GM12878 (cell line): Measurements from ENCODE around the gene IFNA4. TPM values are rescaled to one million over a fixed set of nuclear protein-coding genes. Genes with fewer than 3 reads are reported as not detected.

Source experiments
- ATAC-seq: fragments of 200-7000 bp; cut with Tn5 transposase; 3 replicates; pipeline ENCODE4 v1.9.1; 2020; ENCODE audit warnings: mild to moderate bottlenecking, moderate library complexity
- BruUV-seq: library from RNA; stranded (reverse); fragments of 400-500 nt; replicated peaks from 2 replicates; lab custom pipeline; 2021; lab: Mats Ljungman, UMichigan
- CTCF ChIA-PET: fragments of 300-600 bp; sonication (Branson Sonifier 250); formaldehyde crosslinking; extraction: SDS; loops from one replicate; lab custom pipeline; 2021; ENCODE audit warnings: inconsistent platforms; lab: Yijun Ruan, JAX
- POLR2A ChIA-PET: fragments of 350-600 bp; formaldehyde crosslinking; extraction: SDS; loops from one replicate; lab custom pipeline; 2021; ENCODE audit warnings: inconsistent platforms; lab: Charles Lee
- RAD21 ChIA-PET: fragments of 300-600 bp; sonication (Branson Sonifier 250); formaldehyde crosslinking; loops from one replicate; lab custom pipeline; 2023; ENCODE audit warnings: antibody characterized with exemption; ENCODE audit not compliant: unreplicated experiment; lab: Charles Lee
- SMC1A ChIA-PET: fragments of 300-600 bp; sonication (Branson Sonifier 250); formaldehyde crosslinking; loops from one replicate; lab custom pipeline; 2023; ENCODE audit not compliant: unreplicated experiment, uncharacterized antibody; lab: Charles Lee
- DNase-seq: peaks from one replicate; pipeline ENCODE4 v3.0.0-alpha.2; 2011; ENCODE audit warnings: low read depth, low spot score
- FAIRE-seq: peaks from 3 replicates; lab custom pipeline; 2011; peaks lifted over from hg19 to GRCh38; lab: Jason Lieb, UNC
- H2AFZ ChIP-seq: 2 replicates; pipeline ENCODE4 v1.6.0; 2011; ENCODE audit warnings: low read depth, low read length, control low read depth; ENCODE audit not compliant: control insufficient read depth
- H3K27ac ChIP-seq: 2 replicates; pipeline ENCODE4 v1.5.1; 2011; ENCODE audit warnings: control low read depth; ENCODE audit not compliant: control insufficient read depth, insufficient read depth
- H3K27me3 ChIP-seq, 2 experiments: replicated peaks in 1 of 2; 2 replicates each; pipeline versions ENCODE4 v1.6.0 to v1.6.1; 2011; ENCODE audit warnings: low read length in 1 of 2; ENCODE audit not compliant: control insufficient read depth in 2 of 2, insufficient read depth in 2 of 2
- H3K36me3 ChIP-seq, 2 experiments: 2 replicates each; pipeline ENCODE4 v1.5.1; 2011; ENCODE audit warnings: low read length in 1 of 2; ENCODE audit not compliant: control insufficient read depth in 2 of 2, insufficient read depth in 2 of 2
- H3K4me1 ChIP-seq: 2 replicates; pipeline ENCODE4 v1.6.1; 2011; ENCODE audit warnings: mild to moderate bottlenecking, low read length, moderate library complexity, mixed read lengths; ENCODE audit not compliant: control insufficient read depth, insufficient read depth
- H3K4me2 ChIP-seq: 2 replicates; pipeline ENCODE4 v1.6.0; 2011; ENCODE audit warnings: control low read depth; ENCODE audit not compliant: control insufficient read depth, insufficient read depth
- H3K4me3 ChIP-seq: fragments of 200-600 bp; sonication (generic); 2 replicates; pipeline ENCODE4 v1.5.1; 2016
- H3K79me2 ChIP-seq: 2 replicates; pipeline ENCODE4 v1.6.0; 2011; ENCODE audit warnings: low read length; ENCODE audit not compliant: control insufficient read depth, insufficient read depth
- H3K9ac ChIP-seq: 2 replicates; pipeline ENCODE4 v1.8.0; 2011; ENCODE audit warnings: low read length, control low read depth, mixed read lengths; ENCODE audit not compliant: control insufficient read depth, insufficient read depth
- H3K9me3 ChIP-seq: replicated peaks from 3 replicates; pipeline ENCODE4 v1.5.1; 2011; ENCODE audit warnings: mild to moderate bottlenecking, low read length; ENCODE audit not compliant: control insufficient read depth, insufficient read depth
- H4K20me1 ChIP-seq: 2 replicates; pipeline ENCODE4 v1.6.0; 2011; ENCODE audit not compliant: control insufficient read depth, insufficient read depth
- ATF7 ChIP-seq: fragments of 450-650 bp; IDR thresholded peaks from 2 replicates; pipeline ENCODE4 v1.6.1; 2016; ENCODE audit warnings: low read depth, mild to moderate bottlenecking
- GATAD2B ChIP-seq: fragments of 450-650 bp; conservative IDR thresholded peaks from 2 replicates; pipeline ENCODE4 v1.6.1; 2017; ENCODE audit warnings: low read depth, mild to moderate bottlenecking, moderate library complexity
- HDAC6 ChIP-seq: fragments of 200-600 bp; sonication (generic); IDR thresholded peaks from one replicate; pipeline ENCODE4 v1.8.0; 2017; ENCODE audit warnings: antibody characterized with exemption; ENCODE audit not compliant: unreplicated experiment
- NFYB ChIP-seq: IDR thresholded peaks from 2 replicates; pipeline ENCODE4 v1.6.1; 2011; ENCODE audit warnings: low read depth, mild to moderate bottlenecking, low read length, improper control_type of control experiment, moderate library complexity; ENCODE audit not compliant: insufficient read depth
- POLR2A ChIP-seq: IDR thresholded peaks from 2 replicates; pipeline ENCODE4 v1.6.1; 2011; ENCODE audit warnings: low read depth, mild to moderate bottlenecking, low read length
- RB1 ChIP-seq: fragments of 450-650 bp; formaldehyde crosslinking; IDR thresholded peaks from 2 replicates; pipeline ENCODE4 v1.6.1; 2017; ENCODE audit warnings: mild to moderate bottlenecking, borderline replicate concordance
- RBBP5 ChIP-seq: fragments of 200-600 bp; sonication (generic); conservative IDR thresholded peaks from 2 replicates; pipeline ENCODE4 v1.6.1; 2016
- RCOR1 ChIP-seq: conservative IDR thresholded peaks from 2 replicates; pipeline ENCODE4 v1.6.1; 2012; ENCODE audit warnings: low read depth, low read length, improper control_type of control experiment
- SREBF1 ChIP-seq: IDR thresholded peaks from 2 replicates; pipeline ENCODE4 v1.6.1; 2012; ENCODE audit warnings: mild to moderate bottlenecking, low read length
- WGBS: methylation state at CpG from one replicate; pipeline ENCODE4 v1.1.6; 2016; ENCODE audit warnings: low lambda C conversion rate; ENCODE audit not compliant: insufficient replicate concordance, insufficient coverage; ENCODE audit errors: missing lambda C conversion rate; 5-methylcytosine and 5-hydroxymethylcytosine counted together
- in situ Hi-C: fragments of 300-500 bp; cut with MboI; formaldehyde crosslinking; loops from 9 replicates; pipeline ENCODE4 v1.14.3; 2018; ENCODE audit warnings: mixed read lengths
- intact Hi-C: fragments of 100-400 bp; cut with micrococcal nuclease; formaldehyde crosslinking; loops from one replicate; pipeline ENCODE4 v1.14.2; 2022; ENCODE audit not compliant: unreplicated experiment
- polyA plus RNA-seq, 11 experiments: library from polyadenylated mRNA; depleted of rRNA in 4 of 11; unstranded in 6 of 11; stranded (reverse) in 5 of 11; fragments of >200 nt; fragmentation: Nextera tagmentation in 4 of 11; fragmentation: Illumina TruSeq in 1 of 11; extraction: Ambion mirVana in 4 of 11; extraction: Trizol in 1 of 11; gene quantifications; 1 replicate in 1 of 11; 2 replicates in 10 of 11; pipeline versions ENCODE4 v1.2.1 to v1.2.3, GENCODE V29; 2011 to 2016; ENCODE audit warnings: inconsistent platforms in 2 of 11, missing spikeins in 2 of 11, low read depth in 1 of 11
- total RNA-seq, 4 experiments: library from RNA; depleted of rRNA in 3 of 4; stranded (reverse); fragments of >200 nt in 3 of 4; fragmentation: Illumina TruSeq in 1 of 4; extraction: Trizol in 1 of 4; gene quantifications; 2 replicates each; pipeline versions ENCODE4 v1.2.1 to v1.2.3, GENCODE V29; 2013 to 2021
- TF ChIP-seq, protein P1 (sequence below): fragments of 450-650 bp; IDR thresholded peaks from 2 replicates; pipeline ENCODE4 v1.6.1; 2017; ENCODE audit warnings: mild to moderate bottlenecking, moderate library complexity
- TF ChIP-seq, protein P2 (sequence below): IDR thresholded peaks from 2 replicates; pipeline ENCODE4 v1.6.1; 2012; ENCODE audit warnings: mild to moderate bottlenecking, low read depth, low read length
- TF ChIP-seq, protein P3 (sequence below): IDR thresholded peaks from 2 replicates; pipeline ENCODE4 v1.6.1; 2011; ENCODE audit warnings: borderline replicate concordance, low read depth, mild to moderate bottlenecking, moderate library complexity, low read length; ENCODE audit not compliant: insufficient read depth, poor library complexity, severe bottlenecking
- TF ChIP-seq, protein P4 (sequence below): IDR thresholded peaks from 2 replicates; pipeline ENCODE4 v1.6.1; 2012; ENCODE audit warnings: low read depth, low read length, improper control_type of control experiment

Gene IFNA4
- total and polyA plus RNA-seq, 10 of the 15 experiments (the other 5 are each of a cell fraction or from before 2014, with no cell fraction given) = not detected

- no peak for DNase-seq
Measured at GRCh38 chr9:21233258-21233657, 45.9 kb upstream of the IFNA4 start.

More at GRCh38 chr9:21233258-21233657, 45.9 kb upstream of the IFNA4 start:
- no peak overlapping the region for H3K4me2 ChIP-seq
- ChIA-PET SMC1A (no interaction called here), CTCF (interaction anchor here (1.1 to 4.4 kb wide), 3 partner anchors 15 to 50 kb away, joined by 3 to 16 read pairs (median 4); no protein-coding TSS in a partner anchor), RAD21 (interaction anchor here (1.6 kb wide), 1 partner anchor 19 kb away, joined by 4 read pairs; no protein-coding TSS in a partner anchor), POLR2A (no interaction called here)
- intact Hi-C loops (loop anchor here (10.0 kb wide), 1 partner anchor 472 kb away; no protein-coding TSS in a partner anchor), in situ Hi-C loops (loop anchor here (10.0 kb wide), 1 partner anchor 562 kb away; no protein-coding TSS in a partner anchor)
- TF ChIP-seq POLR2A (no peak), RBBP5 (no peak), NFYB (no peak), SREBF1 (no peak), HDAC6 (no peak), RB1 (no peak), RCOR1 (no peak), ATF7 (no peak), GATAD2B (no peak)
- TF ChIP-seq, protein P1, sequence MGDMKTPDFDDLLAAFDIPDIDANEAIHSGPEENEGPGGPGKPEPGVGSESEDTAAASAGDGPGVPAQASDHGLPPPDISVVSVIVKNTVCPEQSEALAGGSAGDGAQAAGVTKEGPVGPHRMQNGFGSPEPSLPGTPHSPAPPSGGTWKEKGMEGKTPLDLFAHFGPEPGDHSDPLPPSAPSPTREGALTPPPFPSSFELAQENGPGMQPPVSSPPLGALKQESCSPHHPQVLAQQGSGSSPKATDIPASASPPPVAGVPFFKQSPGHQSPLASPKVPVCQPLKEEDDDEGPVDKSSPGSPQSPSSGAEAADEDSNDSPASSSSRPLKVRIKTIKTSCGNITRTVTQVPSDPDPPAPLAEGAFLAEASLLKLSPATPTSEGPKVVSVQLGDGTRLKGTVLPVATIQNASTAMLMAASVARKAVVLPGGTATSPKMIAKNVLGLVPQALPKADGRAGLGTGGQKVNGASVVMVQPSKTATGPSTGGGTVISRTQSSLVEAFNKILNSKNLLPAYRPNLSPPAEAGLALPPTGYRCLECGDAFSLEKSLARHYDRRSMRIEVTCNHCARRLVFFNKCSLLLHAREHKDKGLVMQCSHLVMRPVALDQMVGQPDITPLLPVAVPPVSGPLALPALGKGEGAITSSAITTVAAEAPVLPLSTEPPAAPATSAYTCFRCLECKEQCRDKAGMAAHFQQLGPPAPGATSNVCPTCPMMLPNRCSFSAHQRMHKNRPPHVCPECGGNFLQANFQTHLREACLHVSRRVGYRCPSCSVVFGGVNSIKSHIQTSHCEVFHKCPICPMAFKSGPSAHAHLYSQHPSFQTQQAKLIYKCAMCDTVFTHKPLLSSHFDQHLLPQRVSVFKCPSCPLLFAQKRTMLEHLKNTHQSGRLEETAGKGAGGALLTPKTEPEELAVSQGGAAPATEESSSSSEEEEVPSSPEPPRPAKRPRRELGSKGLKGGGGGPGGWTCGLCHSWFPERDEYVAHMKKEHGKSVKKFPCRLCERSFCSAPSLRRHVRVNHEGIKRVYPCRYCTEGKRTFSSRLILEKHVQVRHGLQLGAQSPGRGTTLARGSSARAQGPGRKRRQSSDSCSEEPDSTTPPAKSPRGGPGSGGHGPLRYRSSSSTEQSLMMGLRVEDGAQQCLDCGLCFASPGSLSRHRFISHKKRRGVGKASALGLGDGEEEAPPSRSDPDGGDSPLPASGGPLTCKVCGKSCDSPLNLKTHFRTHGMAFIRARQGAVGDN = no peak
- TF ChIP-seq, protein P2, sequence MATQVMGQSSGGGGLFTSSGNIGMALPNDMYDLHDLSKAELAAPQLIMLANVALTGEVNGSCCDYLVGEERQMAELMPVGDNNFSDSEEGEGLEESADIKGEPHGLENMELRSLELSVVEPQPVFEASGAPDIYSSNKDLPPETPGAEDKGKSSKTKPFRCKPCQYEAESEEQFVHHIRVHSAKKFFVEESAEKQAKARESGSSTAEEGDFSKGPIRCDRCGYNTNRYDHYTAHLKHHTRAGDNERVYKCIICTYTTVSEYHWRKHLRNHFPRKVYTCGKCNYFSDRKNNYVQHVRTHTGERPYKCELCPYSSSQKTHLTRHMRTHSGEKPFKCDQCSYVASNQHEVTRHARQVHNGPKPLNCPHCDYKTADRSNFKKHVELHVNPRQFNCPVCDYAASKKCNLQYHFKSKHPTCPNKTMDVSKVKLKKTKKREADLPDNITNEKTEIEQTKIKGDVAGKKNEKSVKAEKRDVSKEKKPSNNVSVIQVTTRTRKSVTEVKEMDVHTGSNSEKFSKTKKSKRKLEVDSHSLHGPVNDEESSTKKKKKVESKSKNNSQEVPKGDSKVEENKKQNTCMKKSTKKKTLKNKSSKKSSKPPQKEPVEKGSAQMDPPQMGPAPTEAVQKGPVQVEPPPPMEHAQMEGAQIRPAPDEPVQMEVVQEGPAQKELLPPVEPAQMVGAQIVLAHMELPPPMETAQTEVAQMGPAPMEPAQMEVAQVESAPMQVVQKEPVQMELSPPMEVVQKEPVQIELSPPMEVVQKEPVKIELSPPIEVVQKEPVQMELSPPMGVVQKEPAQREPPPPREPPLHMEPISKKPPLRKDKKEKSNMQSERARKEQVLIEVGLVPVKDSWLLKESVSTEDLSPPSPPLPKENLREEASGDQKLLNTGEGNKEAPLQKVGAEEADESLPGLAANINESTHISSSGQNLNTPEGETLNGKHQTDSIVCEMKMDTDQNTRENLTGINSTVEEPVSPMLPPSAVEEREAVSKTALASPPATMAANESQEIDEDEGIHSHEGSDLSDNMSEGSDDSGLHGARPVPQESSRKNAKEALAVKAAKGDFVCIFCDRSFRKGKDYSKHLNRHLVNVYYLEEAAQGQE = no peak
- TF ChIP-seq, protein P3, sequence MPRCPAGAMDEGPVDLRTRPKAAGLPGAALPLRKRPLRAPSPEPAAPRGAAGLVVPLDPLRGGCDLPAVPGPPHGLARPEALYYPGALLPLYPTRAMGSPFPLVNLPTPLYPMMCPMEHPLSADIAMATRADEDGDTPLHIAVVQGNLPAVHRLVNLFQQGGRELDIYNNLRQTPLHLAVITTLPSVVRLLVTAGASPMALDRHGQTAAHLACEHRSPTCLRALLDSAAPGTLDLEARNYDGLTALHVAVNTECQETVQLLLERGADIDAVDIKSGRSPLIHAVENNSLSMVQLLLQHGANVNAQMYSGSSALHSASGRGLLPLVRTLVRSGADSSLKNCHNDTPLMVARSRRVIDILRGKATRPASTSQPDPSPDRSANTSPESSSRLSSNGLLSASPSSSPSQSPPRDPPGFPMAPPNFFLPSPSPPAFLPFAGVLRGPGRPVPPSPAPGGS = no peak
- TF ChIP-seq, protein P4, sequence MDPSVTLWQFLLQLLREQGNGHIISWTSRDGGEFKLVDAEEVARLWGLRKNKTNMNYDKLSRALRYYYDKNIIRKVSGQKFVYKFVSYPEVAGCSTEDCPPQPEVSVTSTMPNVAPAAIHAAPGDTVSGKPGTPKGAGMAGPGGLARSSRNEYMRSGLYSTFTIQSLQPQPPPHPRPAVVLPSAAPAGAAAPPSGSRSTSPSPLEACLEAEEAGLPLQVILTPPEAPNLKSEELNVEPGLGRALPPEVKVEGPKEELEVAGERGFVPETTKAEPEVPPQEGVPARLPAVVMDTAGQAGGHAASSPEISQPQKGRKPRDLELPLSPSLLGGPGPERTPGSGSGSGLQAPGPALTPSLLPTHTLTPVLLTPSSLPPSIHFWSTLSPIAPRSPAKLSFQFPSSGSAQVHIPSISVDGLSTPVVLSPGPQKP = no peak
- no peaks in the 10 kb centered on the region for H3K9me3 ChIP-seq
- no peak overlapping the region for H2AFZ ChIP-seq
- no peak overlapping the region for H3K27ac ChIP-seq
- ATAC-seq (no peak), FAIRE-seq (no peak)
- H3K4me1 ChIP-seq = no peaks in the 10 kb centered on the region
- H3K27me3 ChIP-seq = no peaks in the 10 kb centered on the region
- 57% methylated on average over 2 of the region's 2 CpGs for WGBS
- BruUV-seq = no TSS peak
- no peak overlapping the region for H3K9ac ChIP-seq
- H3K36me3 ChIP-seq = no peaks in the 10 kb centered on the region
- no peaks in the 10 kb centered on the region for H4K20me1 ChIP-seq
- no peaks in the 10 kb centered on the region for H3K79me2 ChIP-seq
- H3K4me3 ChIP-seq = no peak overlapping the region
